ENCODE results near the gene MAPKAPK3. TPM values are rescaled to one million over a fixed set of nuclear protein-coding genes. Genes with fewer than 3 reads are reported as not detected.

Gene MAPKAPK3
- total RNA-seq, 2 donors from 2014 or later, result 23.6 to 29.3 TPM

GRCh38 chr3:50584391-50584790 is 32.6 kb upstream of the MAPKAPK3 start:
- H3K4me3 ChIP-seq, result no peak overlapping the region
- intact Hi-C loops (cut with DNase I), result no loop called here
- H3K4me1 ChIP-seq, result peaks cover 91% of the 10 kb centered on the region
- no peaks in the 10 kb centered on the region for H3K36me3 ChIP-seq (replicated peaks in 1 of 2; ENCODE audit: insufficient read depth in 1 of 2, low read depth in 2 of 2)
- H3K9me3 ChIP-seq, result no peaks in the 10 kb centered on the region
- 72 to 92% methylated on average over 2 of the region's 2 CpGs for WGBS, 2 donors
- peak overlapping the region; percentile 56 to 87 (median 71) for H3K27ac ChIP-seq
- TF ChIP-seq CTCF (IDR thresholded peaks at IDR 0.05) (no peak), POLR2A (IDR thresholded peaks at IDR 0.05) (no peak)
- no peaks in the 10 kb centered on the region for H3K27me3 ChIP-seq
- ATAC-seq, result no peak
- no peak for DNase-seq

GRCh38 chr3:50585919-50586762 is 30.8 kb upstream of the MAPKAPK3 start:
- peaks cover 90% of the 10 kb centered on the region for H3K4me1 ChIP-seq
- H3K36me3 ChIP-seq (replicated peaks in 1 of 2; ENCODE audit: insufficient read depth in 1 of 2, low read depth in 2 of 2), result no peaks in the 10 kb centered on the region
- no peak for TF ChIP-seq CTCF (IDR thresholded peaks at IDR 0.05)
- TF ChIP-seq POLR2A (IDR thresholded peaks at IDR 0.05), result no peak
- intact Hi-C loops (cut with DNase I), result no loop called here
- H3K27ac ChIP-seq, result no peak overlapping the region
- H3K9me3 ChIP-seq, result no peaks in the 10 kb centered on the region
- 82 to 92% methylated on average over 5 to 6 of the region's 6 CpGs for WGBS, 2 donors
- H3K27me3 ChIP-seq, result no peaks in the 10 kb centered on the region
- no peak for ATAC-seq
- H3K4me3 ChIP-seq, result no peak overlapping the region
- no peak for DNase-seq

- Histone ChIP-seq H3K27ac (no peak overlapping the region), H3K4me3 (no peak overlapping the region), H3K36me3 (replicated peaks in 1 of 2; ENCODE audit: insufficient read depth in 1 of 2, low read depth in 2 of 2) (no peaks in the 10 kb centered on the region), H3K9me3 (no peaks in the 10 kb centered on the region), H3K27me3 (no peaks in the 10 kb centered on the region), H3K4me1 (peaks cover 87% of the 10 kb centered on the region)
- no peak for TF ChIP-seq POLR2A (IDR thresholded peaks at IDR 0.05)
- TF ChIP-seq CTCF (IDR thresholded peaks at IDR 0.05), result no peak
- ATAC-seq (no peak), DNase-seq (no peak)
- intact Hi-C loops (cut with DNase I), result no loop called here
- WGBS, 2 donors, result 47 to 66% methylated on average over 3 of the region's 3 CpGs
Observed at GRCh38 chr3:50586763-50587070, 30.2 kb upstream of the MAPKAPK3 start.

GRCh38 chr3:50587373-50587772 is 29.6 kb upstream of the MAPKAPK3 start:
- WGBS, 2 donors, result 91 to 92% methylated on average over 6 of the region's 6 CpGs
- ATAC-seq (no peak), DNase-seq (no peak)
- TF ChIP-seq POLR2A (IDR thresholded peaks at IDR 0.05) (no peak), CTCF (IDR thresholded peaks at IDR 0.05) (no peak)
- Histone ChIP-seq H3K4me3 (no peak overlapping the region), H3K36me3 (replicated peaks in 1 of 2; ENCODE audit: insufficient read depth in 1 of 2, low read depth in 2 of 2) (no peaks in the 10 kb centered on the region), H3K27ac (no peak overlapping the region), H3K4me1 (peaks cover 85% of the 10 kb centered on the region), H3K27me3 (no peaks in the 10 kb centered on the region), H3K9me3 (no peaks in the 10 kb centered on the region)
- intact Hi-C loops (cut with DNase I), result no loop called here

Measured in body of pancreas (tissue), 4 donors.